ENCODE results near the gene FAM171A1.
"Not testable (repeated sequence)": the region's sequence is repeated elsewhere in the genome, so short reads cannot be mapped to it uniquely, and the experiment has no call there.

Gene FAM171A1

DNA sequence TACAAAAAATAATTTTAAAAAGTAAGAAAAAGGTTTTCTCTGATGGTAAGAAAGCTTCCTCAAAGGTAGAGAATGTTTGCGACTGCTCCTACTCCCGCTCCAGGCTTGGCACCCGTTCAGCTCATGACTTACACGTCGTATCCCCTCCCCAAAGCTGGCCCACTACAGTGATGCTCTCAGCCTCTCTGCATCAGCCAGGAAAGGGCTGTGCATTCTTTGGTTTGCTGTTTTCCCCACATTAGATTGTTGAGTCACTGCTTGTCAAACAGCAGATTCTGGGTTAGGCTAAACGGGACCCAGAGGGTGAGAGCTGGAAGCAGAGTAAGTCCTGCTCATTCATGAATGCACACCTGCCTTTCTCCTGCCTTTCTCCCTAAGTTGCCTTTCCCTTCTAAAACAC, 147.9 kb downstream of the FAM171A1 start:
- H3K27me3 ChIP-seq (ENCODE audit: control insufficient read depth, insufficient read depth, low read length), result no peaks in the 10 kb centered on the region
- no peak overlapping the region for H3K4me3 ChIP-seq (ENCODE audit: low read length)
- H3K9ac ChIP-seq (ENCODE audit: low read length), result no peak overlapping the region
- H3K36me3 ChIP-seq (ENCODE audit: control insufficient read depth, insufficient read depth, low read length), result no peaks in the 10 kb centered on the region
- no peaks in the 10 kb centered on the region for H3K4me1 ChIP-seq (ENCODE audit: control insufficient read depth, insufficient read depth, low read length)
- H3K9me3 ChIP-seq (ENCODE audit: control insufficient read depth, low read length), result no peaks in the 10 kb centered on the region

DNA sequence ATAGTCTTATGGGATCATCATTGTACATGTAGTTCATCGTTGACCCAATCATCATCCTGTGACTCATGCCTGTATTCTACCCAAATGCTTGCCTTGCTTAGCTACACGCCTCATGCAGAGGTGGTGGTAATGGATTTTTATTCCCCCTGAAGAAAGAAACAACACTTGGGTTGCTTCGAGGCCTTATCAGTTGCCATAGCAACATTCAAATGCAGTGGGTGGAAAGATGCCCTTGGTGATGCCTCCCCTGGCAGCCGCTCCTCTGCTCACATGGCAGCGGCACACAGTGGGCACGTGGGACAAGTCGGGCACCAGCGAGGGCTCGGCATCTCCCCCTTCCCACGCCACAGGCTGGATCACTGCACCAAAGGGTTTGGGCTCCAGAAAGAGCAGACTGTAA, 148.6 kb downstream of the FAM171A1 start:
- Histone ChIP-seq H3K9ac (ENCODE audit: low read length) (no peak overlapping the region), H3K9me3 (ENCODE audit: control insufficient read depth, low read length) (no peaks in the 10 kb centered on the region), H3K4me3 (ENCODE audit: low read length) (no peak overlapping the region), H3K27me3 (ENCODE audit: control insufficient read depth, insufficient read depth, low read length) (no peaks in the 10 kb centered on the region), H3K4me1 (ENCODE audit: control insufficient read depth, insufficient read depth, low read length) (no peaks in the 10 kb centered on the region), H3K36me3 (ENCODE audit: control insufficient read depth, insufficient read depth, low read length) (no peaks in the 10 kb centered on the region)

DNA sequence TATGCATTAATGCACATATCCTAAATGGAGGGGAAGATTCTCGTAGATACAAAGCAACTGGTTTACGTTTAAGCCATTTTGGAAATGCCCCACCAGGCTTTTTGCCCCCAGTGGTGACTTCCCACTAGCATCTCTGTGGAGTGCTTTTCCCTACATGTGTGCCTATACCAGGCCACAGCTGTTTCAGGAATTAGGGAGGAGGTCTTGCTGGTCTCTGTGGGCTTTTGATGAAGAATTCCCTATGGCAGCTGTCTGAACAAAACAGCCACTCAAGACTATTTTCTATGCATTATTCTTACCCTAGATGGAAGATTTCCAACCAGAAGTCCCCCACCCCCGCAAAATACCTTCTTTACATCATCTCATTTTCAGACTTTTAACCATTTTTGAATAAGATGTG, 150.6 kb downstream of the FAM171A1 start:
- no peaks in the 10 kb centered on the region for H3K4me1 ChIP-seq (ENCODE audit: control insufficient read depth, insufficient read depth, low read length)
- no peaks in the 10 kb centered on the region for H3K36me3 ChIP-seq (ENCODE audit: control insufficient read depth, insufficient read depth, low read length)
- H3K27me3 ChIP-seq (ENCODE audit: control insufficient read depth, insufficient read depth, low read length), result no peaks in the 10 kb centered on the region
- no peaks in the 10 kb centered on the region for H3K9me3 ChIP-seq (ENCODE audit: control insufficient read depth, low read length)
- no peak overlapping the region for H3K4me3 ChIP-seq (ENCODE audit: low read length)
- H3K9ac ChIP-seq (ENCODE audit: low read length), result no peak overlapping the region

DNA sequence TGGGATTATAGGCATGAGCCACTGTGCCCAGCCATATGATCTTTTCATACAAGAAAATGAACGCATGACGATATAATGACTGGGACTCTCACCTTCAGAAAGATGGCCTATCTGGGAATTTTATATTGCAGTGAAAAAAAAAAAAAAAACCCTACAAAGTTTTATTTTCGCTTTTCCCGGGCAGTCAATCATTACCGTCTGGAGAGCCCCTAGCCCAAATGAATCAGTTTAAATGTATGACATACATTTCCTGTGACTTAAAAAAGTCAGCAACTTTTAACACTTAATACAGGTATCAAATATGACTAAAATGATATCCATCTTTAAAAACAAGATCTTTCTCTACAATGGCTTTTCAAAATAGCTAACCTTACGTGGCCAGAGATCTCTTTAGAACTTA, 154.4 kb downstream of the FAM171A1 start:
- no peaks in the 10 kb centered on the region for H3K9me3 ChIP-seq (ENCODE audit: control insufficient read depth, low read length)
- H3K27me3 ChIP-seq (ENCODE audit: control insufficient read depth, insufficient read depth, low read length), result no peaks in the 10 kb centered on the region
- no peaks in the 10 kb centered on the region for H3K4me1 ChIP-seq (ENCODE audit: control insufficient read depth, insufficient read depth, low read length)
- no peaks in the 10 kb centered on the region for H3K36me3 ChIP-seq (ENCODE audit: control insufficient read depth, insufficient read depth, low read length)
- H3K9ac ChIP-seq (ENCODE audit: low read length), result no peak overlapping the region
- H3K4me3 ChIP-seq (ENCODE audit: low read length), result no peak overlapping the region

DNA sequence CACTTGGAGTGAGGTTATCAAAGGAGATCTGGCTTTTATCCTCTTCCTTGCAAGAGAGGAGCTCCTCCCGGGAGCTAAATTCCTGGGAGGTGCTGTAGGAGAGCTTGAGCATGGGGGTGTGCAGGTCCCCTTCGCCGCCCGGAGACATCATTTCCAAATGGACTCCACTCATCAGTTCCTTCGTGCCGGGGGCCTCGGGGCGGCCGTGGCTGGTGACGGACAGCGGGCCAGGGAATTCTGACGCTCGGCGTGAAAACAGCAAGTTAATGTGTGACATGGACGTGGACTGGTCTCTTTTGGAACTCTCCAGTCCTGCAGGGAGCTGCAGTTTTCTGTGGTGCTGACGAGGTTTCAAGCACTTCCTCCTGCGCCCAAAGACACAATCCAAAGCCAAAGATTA, 156.9 kb downstream of the FAM171A1 start:
- no peaks in the 10 kb centered on the region for H3K4me1 ChIP-seq (ENCODE audit: control insufficient read depth, insufficient read depth, low read length)
- H3K4me3 ChIP-seq (ENCODE audit: low read length), result no peak overlapping the region
- no peaks in the 10 kb centered on the region for H3K36me3 ChIP-seq (ENCODE audit: control insufficient read depth, insufficient read depth, low read length)
- no peaks in the 10 kb centered on the region for H3K9me3 ChIP-seq (ENCODE audit: control insufficient read depth, low read length)
- H3K9ac ChIP-seq (ENCODE audit: low read length), result no peak overlapping the region
- no peaks in the 10 kb centered on the region for H3K27me3 ChIP-seq (ENCODE audit: control insufficient read depth, insufficient read depth, low read length)

DNA sequence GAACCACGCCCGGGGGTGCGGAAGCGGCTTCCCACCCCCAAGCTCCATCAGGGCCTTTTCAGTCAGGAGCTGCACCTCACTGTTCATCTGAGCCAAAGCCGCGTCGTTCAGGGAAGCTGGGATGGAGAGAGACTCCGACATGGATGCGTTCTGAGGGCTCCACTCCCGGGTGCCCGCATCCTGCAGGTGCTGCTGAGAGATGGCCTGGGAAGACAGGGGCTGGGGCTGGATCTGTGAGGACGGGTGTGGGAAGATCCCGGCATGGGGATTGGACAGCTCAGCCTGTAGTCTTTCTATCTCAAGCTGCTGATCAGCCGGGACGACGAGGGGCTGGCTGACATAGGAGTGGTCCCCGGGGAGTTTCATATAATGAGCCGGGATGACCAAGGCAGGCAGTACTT, 157.6 kb downstream of the FAM171A1 start:
- no peak overlapping the region for H3K9ac ChIP-seq (ENCODE audit: low read length)
- no peaks in the 10 kb centered on the region for H3K4me1 ChIP-seq (ENCODE audit: control insufficient read depth, insufficient read depth, low read length)
- H3K36me3 ChIP-seq (ENCODE audit: control insufficient read depth, insufficient read depth, low read length), result no peaks in the 10 kb centered on the region
- H3K27me3 ChIP-seq (ENCODE audit: control insufficient read depth, insufficient read depth, low read length), result no peaks in the 10 kb centered on the region
- H3K4me3 ChIP-seq (ENCODE audit: low read length), result no peak overlapping the region
- no peaks in the 10 kb centered on the region for H3K9me3 ChIP-seq (ENCODE audit: control insufficient read depth, low read length)

DNA sequence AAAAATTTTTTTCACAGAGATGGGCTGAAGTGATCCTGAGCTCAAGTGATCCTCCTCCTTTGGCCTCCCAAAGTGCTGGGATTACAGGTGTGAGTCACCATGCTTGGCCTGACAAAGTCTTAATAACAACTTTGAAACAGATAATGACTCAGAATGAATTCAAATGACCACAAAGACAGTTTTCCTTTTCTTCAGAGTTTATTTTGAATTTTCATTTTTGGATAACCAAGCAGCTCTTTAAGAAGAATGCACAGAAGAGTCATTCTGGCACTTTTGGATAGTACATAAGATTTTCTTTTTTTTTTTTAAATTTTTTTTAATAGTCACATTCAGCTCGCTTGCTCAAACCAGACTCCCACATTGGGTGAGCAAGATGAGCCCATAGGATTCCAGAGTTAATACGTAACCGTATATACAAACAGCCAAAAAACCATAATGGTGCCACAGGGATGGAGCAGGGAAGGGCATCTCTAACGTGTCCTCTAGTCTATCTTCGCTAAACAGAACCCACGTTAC, 159.6 kb downstream of the FAM171A1 start:
- Histone ChIP-seq H3K9me3 (ENCODE audit: control insufficient read depth, low read length) (no peaks in the 10 kb centered on the region), H3K9ac (ENCODE audit: low read length) (no peak overlapping the region), H3K36me3 (ENCODE audit: control insufficient read depth, insufficient read depth, low read length) (no peaks in the 10 kb centered on the region), H3K27me3 (ENCODE audit: control insufficient read depth, insufficient read depth, low read length) (no peaks in the 10 kb centered on the region), H3K4me1 (ENCODE audit: control insufficient read depth, insufficient read depth, low read length) (no peaks in the 10 kb centered on the region), H3K4me3 (ENCODE audit: low read length) (no peak overlapping the region)

DNA sequence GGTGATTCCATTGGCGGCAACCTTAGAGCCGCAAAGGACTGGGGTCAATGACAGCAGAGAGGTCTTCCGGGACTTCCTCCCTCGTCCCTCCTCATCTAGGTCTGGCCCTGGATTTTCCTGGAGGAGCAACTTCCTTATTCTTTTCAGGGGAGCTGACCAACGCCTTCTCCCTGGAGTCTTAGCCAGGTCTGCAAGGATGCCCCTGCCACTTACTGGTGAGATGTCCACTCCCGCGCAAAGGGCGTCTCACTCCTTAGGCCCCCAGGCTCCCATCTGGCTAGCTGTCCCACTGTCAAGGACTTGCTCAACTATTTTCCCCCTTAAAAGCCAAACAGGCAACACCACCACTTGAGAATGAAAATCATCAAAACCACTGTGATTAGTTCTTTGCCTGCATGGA, 160.6 kb downstream of the FAM171A1 start:
- Histone ChIP-seq H3K9me3 (ENCODE audit: control insufficient read depth, low read length) (no peaks in the 10 kb centered on the region), H3K4me1 (ENCODE audit: control insufficient read depth, insufficient read depth, low read length) (no peaks in the 10 kb centered on the region), H3K36me3 (ENCODE audit: control insufficient read depth, insufficient read depth, low read length) (no peaks in the 10 kb centered on the region), H3K4me3 (ENCODE audit: low read length) (no peak overlapping the region), H3K27me3 (ENCODE audit: control insufficient read depth, insufficient read depth, low read length) (no peaks in the 10 kb centered on the region), H3K9ac (ENCODE audit: low read length) (no peak overlapping the region)

DNA sequence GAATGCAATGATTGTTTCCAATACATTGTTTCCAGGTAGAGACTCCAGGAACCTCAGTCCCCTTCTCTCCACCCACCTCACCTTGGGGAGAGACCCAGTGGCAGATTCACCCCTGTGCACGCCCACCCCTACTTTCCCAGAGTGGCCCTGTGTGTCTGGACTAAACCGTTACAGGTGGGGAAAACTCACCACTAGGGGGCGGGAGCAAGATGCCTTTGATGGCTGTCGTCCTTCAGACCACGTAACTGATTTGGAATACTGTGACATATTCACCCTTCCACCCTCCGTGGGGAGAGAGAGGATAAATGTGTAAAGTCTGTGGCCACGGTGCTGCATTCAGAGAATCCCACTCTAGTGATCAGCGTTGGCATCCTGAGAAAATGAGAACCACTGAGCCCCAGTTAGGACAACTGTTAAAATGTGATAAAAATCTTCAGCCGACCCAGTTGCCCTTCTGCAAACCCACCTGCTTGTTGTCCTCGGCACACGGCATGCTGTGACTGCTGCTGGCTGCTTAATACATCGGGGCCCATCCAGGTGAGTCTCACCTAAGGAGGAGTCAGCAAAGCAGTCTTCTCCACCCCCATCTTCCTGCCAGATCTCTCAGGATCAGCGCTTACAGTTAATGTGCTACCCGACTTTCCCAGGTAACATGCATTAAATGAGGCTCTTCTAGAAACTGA, 161.1 kb downstream of the FAM171A1 start:
- Histone ChIP-seq H3K36me3 (ENCODE audit: control insufficient read depth, insufficient read depth, low read length) (no peaks in the 10 kb centered on the region), H3K4me3 (ENCODE audit: low read length) (no peak overlapping the region), H3K9ac (ENCODE audit: low read length) (no peak overlapping the region), H3K4me1 (ENCODE audit: control insufficient read depth, insufficient read depth, low read length) (no peaks in the 10 kb centered on the region), H3K27me3 (ENCODE audit: control insufficient read depth, insufficient read depth, low read length) (no peaks in the 10 kb centered on the region), H3K9me3 (ENCODE audit: control insufficient read depth, low read length) (no peaks in the 10 kb centered on the region)

DNA sequence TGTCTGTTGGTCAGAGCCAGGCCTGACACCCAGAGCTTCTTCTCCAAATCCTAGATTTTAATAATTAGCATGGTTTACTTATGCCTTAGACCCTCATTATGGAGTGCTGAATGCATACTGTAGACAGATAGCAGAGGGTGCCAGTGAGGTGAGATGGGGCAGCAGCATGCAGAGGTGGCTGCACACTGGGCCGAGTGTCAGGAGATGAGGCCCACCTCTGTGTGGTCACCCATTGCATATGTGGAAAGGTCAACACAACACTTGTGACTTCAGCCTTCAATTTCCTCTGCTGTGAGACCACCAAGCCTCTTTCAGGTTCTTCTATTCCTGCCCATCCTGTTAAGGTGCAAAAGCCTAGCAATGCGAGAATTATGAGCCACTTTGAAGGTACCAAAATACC, 162.9 kb downstream of the FAM171A1 start:
- Histone ChIP-seq H3K36me3 (ENCODE audit: control insufficient read depth, insufficient read depth, low read length) (no peaks in the 10 kb centered on the region), H3K4me1 (ENCODE audit: control insufficient read depth, insufficient read depth, low read length) (no peaks in the 10 kb centered on the region), H3K4me3 (ENCODE audit: low read length) (no peak overlapping the region), H3K9me3 (ENCODE audit: control insufficient read depth, low read length) (no peaks in the 10 kb centered on the region), H3K27me3 (ENCODE audit: control insufficient read depth, insufficient read depth, low read length) (no peaks in the 10 kb centered on the region), H3K9ac (ENCODE audit: low read length) (no peak overlapping the region)

DNA sequence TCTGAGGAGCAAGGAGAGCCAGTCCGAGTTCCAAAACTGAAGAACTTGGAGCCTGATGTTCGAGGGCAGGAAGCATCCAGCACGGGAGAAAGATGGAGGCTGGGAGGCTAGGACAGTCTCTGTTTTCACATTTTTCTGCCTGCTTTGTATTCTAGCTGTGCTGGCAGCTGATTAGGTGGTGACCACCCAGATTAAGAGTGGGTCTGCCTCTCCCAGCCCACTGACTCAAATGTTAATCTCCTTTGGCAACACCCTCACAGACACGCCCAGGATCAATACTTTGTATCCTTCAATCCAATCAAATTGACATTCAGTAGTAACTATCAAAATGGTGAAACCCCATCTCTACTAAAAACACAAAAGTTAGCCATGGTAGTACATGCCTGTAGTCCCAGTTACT, 163.7 kb downstream of the FAM171A1 start:
- not testable (repeated sequence) for H3K27me3 ChIP-seq (ENCODE audit: control insufficient read depth, insufficient read depth, low read length); H3K4me3 ChIP-seq (ENCODE audit: low read length); H3K4me1 ChIP-seq (ENCODE audit: control insufficient read depth, insufficient read depth, low read length); H3K9me3 ChIP-seq (ENCODE audit: control insufficient read depth, low read length); H3K36me3 ChIP-seq (ENCODE audit: control insufficient read depth, insufficient read depth, low read length); H3K9ac ChIP-seq (ENCODE audit: low read length)

DNA sequence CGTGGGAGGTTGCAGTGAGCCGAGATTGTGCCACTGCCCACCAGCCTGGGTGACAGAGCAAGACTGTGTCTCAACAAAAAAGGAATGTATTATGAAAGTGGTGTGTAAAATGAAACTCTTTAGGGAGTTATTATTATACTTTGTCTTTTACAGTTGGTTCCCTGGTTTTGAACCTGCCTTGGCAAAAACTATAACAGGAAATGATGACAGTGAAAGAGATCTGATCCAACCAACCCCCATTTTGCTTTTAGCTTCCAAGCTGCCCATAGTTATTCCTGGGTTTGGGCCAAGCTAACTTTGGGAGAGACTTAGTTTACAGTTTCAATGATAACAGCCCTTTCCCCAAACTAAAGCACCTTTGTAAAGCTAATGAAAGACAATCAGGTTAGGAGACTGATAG, 168.4 kb downstream of the FAM171A1 start:
- no peaks in the 10 kb centered on the region for H3K9me3 ChIP-seq (ENCODE audit: control insufficient read depth, low read length)
- H3K4me1 ChIP-seq (ENCODE audit: control insufficient read depth, insufficient read depth, low read length), result no peaks in the 10 kb centered on the region
- no peak overlapping the region for H3K4me3 ChIP-seq (ENCODE audit: low read length)
- H3K27me3 ChIP-seq (ENCODE audit: control insufficient read depth, insufficient read depth, low read length), result no peaks in the 10 kb centered on the region
- H3K36me3 ChIP-seq (ENCODE audit: control insufficient read depth, insufficient read depth, low read length), result no peaks in the 10 kb centered on the region
- no peak overlapping the region for H3K9ac ChIP-seq (ENCODE audit: low read length)

DNA sequence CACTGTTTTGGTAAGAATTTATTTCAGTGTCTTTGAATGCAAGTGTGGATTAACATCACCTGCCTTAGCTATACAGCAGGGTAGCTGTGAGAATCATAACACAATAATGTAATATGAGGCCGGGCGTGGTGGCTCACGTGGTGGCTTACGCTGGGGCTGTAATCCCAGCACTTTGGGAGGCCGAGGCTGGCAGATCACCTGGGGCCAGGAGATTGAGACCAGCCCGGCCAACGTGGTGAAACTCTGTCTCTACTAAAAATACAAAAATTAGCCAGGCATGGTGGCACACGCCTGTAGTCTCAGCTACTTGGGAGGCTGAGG, 168.8 kb downstream of the FAM171A1 start:
- not testable (repeated sequence) for H3K9me3 ChIP-seq (ENCODE audit: control insufficient read depth, low read length); H3K27me3 ChIP-seq (ENCODE audit: control insufficient read depth, insufficient read depth, low read length); H3K36me3 ChIP-seq (ENCODE audit: control insufficient read depth, insufficient read depth, low read length); H3K9ac ChIP-seq (ENCODE audit: low read length); H3K4me3 ChIP-seq (ENCODE audit: low read length); H3K4me1 ChIP-seq (ENCODE audit: control insufficient read depth, insufficient read depth, low read length)

All from mucosa of stomach (tissue), 1 donor.